Measurements from ENCODE around the gene ZNF827. TPM values are rescaled to one million over a fixed set of nuclear protein-coding genes. Genes with fewer than 3 reads are reported as not detected.

Gene ZNF827
- total RNA-seq, 1 experiment from 2014 or later, result 5.3 TPM

DNA sequence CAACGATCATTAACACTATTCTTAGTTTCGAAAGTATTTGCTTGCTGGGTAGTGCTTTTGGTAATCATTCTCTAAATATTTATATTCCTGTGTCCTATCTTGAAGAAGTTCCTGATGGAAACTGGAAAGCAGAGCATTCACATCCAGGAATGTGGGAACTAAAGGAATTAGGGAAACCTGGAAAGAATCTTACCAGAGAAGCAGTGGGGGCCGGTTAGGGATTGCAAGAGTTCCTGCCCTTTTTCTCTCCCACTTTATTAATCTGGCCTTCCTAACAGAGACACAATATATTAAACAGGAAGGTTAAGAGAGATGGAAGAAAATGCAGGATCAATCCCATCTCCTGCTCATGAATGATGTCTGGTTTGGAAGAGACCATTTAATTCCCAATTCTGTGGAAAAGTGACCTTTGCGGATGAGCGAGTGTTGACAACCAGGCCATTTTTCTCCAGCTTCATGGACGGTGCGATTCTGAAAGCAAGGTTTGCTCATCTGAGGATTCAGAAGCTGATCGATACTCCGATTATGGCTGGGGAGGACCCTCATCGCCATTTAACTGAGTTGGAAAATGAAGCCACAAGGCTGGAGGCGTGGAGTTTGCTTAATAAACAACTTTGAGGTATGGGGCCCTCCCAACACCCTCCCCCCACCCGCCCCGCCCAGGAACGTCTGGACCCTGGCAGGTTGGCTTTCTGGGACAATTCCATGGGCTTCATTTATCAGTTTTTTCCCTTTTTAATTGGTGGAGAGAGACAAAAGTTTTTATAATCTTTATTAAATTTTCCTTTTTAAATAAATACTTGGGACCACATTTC is 206.4 kb downstream of the ZNF827 start:
- DNase-seq, result no peak
- Mint-ChIP-seq H3K4me1 (ENCODE audit: low read depth, unreplicated experiment) (peaks cover 27% of the 10 kb centered on the region), H3K36me3 (ENCODE audit: insufficient read depth, unreplicated experiment) (no peaks in the 10 kb centered on the region), H3K27ac (ENCODE audit: unreplicated experiment) (peak overlapping the region; percentile 89), H3K9me3 (ENCODE audit: unreplicated experiment) (no peaks in the 10 kb centered on the region), H3K4me3 (ENCODE audit: unreplicated experiment) (peak overlapping the region; percentile 84), H3K27me3 (ENCODE audit: insufficient read depth, unreplicated experiment) (no peaks in the 10 kb centered on the region)
- CTCF ChIA-PET, result interaction anchor here (1.0 kb wide), 1 partner anchor 206 kb away, joined by 3 read pairs; the partner anchor contains the start of gene ZNF827
- TF ChIP-seq, protein P1, sequence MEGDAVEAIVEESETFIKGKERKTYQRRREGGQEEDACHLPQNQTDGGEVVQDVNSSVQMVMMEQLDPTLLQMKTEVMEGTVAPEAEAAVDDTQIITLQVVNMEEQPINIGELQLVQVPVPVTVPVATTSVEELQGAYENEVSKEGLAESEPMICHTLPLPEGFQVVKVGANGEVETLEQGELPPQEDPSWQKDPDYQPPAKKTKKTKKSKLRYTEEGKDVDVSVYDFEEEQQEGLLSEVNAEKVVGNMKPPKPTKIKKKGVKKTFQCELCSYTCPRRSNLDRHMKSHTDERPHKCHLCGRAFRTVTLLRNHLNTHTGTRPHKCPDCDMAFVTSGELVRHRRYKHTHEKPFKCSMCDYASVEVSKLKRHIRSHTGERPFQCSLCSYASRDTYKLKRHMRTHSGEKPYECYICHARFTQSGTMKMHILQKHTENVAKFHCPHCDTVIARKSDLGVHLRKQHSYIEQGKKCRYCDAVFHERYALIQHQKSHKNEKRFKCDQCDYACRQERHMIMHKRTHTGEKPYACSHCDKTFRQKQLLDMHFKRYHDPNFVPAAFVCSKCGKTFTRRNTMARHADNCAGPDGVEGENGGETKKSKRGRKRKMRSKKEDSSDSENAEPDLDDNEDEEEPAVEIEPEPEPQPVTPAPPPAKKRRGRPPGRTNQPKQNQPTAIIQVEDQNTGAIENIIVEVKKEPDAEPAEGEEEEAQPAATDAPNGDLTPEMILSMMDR (IDR thresholded peaks at IDR 0.05; ENCODE audit: insufficient read depth in 1 of 2, low read depth in 1 of 2, low read length in 1 of 2, severe bottlenecking in 1 of 2, unreplicated experiment in 1 of 2), result no peak
- Histone ChIP-seq H3K27me3 (replicated peaks; ENCODE audit: control insufficient read depth, insufficient read depth, low read length) (no peaks in the 10 kb centered on the region), H3K36me3 (ENCODE audit: control insufficient read depth, insufficient read depth, low read length) (no peaks in the 10 kb centered on the region), H3K4me3 (ENCODE audit: low read depth, low read length) (peak overlapping the region; percentile 63), H3K9me3 (no peaks in the 10 kb centered on the region), H3K4me1 (peaks cover 49% of the 10 kb centered on the region)
- POLR2A ChIA-PET, result interaction anchor here (0.5 kb wide), 1 partner anchor 285 kb away, joined by 3 read pairs; no protein-coding TSS in a partner anchor
- TSS peak; percentile 80 for BruUV-seq (replicated peaks)
- intact Hi-C loops (cut with micrococcal nuclease; ENCODE audit: unreplicated experiment), result loop anchor here (5.0 kb wide), 1 partner anchor 205 kb away; the partner anchor contains the start of gene ZNF827

DNA sequence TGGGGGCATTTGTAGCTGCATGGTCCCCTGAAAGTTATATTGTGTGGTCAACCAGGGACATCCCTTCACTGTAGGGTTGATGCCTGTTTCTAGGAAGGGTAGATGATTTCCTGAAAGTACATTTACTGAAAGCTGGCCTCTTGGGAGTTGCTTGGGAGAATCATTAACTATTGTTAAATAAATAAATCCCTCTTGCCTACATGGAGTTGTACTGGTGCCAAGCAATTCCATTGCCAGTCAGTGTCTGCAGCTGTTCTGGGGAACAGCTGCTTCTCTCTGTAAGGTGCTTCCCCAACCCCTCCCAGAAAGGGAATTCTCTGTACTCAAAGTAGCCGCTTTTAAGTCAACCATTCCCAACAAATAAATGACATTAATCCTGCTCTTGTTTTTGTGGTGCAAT is 207.6 kb downstream of the ZNF827 start:
- Mint-ChIP-seq H3K27me3 (ENCODE audit: insufficient read depth, unreplicated experiment) (no peaks in the 10 kb centered on the region), H3K36me3 (ENCODE audit: insufficient read depth, unreplicated experiment) (no peaks in the 10 kb centered on the region), H3K4me3 (ENCODE audit: unreplicated experiment) (no peak overlapping the region), H3K9me3 (ENCODE audit: unreplicated experiment) (no peaks in the 10 kb centered on the region), H3K4me1 (ENCODE audit: low read depth, unreplicated experiment) (peaks cover 27% of the 10 kb centered on the region), H3K27ac (ENCODE audit: unreplicated experiment) (no peak overlapping the region)
- no peak for DNase-seq
- intact Hi-C loops (cut with micrococcal nuclease; ENCODE audit: unreplicated experiment), result loop anchor here (5.0 kb wide), 1 partner anchor 206 kb away; the partner anchor contains the start of gene ZNF827
- no peaks in the 10 kb centered on the region for H3K36me3 ChIP-seq (ENCODE audit: control insufficient read depth, insufficient read depth, low read length)
- ChIA-PET CTCF (no interaction called here), POLR2A (no interaction called here)
- no peaks in the 10 kb centered on the region for H3K9me3 ChIP-seq
- no TSS peak for BruUV-seq (replicated peaks)
- TF ChIP-seq, protein P1 (IDR thresholded peaks at IDR 0.05; ENCODE audit: insufficient read depth in 1 of 2, low read depth in 1 of 2, low read length in 1 of 2, severe bottlenecking in 1 of 2, unreplicated experiment in 1 of 2), result no peak
- H3K4me1 ChIP-seq, result peaks cover 42% of the 10 kb centered on the region
- H3K27me3 ChIP-seq (replicated peaks; ENCODE audit: control insufficient read depth, insufficient read depth, low read length), result no peaks in the 10 kb centered on the region
- H3K4me3 ChIP-seq (ENCODE audit: low read depth, low read length), result no peak overlapping the region

DNA sequence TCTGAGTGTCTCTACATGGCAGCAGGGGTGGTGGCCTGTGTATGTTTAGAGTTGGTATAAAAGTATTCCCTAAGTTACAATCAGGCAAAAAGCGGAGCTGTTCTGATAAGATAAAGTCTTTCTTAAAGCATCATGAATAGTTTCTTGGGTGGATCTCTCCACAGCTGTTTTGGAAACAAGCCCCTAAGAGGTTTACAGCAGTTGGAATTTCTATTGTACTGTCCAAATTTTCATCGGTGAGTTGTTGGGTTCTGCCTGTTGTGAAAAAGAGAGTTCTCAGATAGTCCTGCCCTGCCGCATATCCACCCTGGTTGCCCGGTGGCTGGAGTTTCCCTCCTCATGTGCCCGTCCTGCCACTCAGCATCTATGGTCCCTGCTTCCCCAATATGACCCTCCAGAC is 208.6 kb downstream of the ZNF827 start:
- Histone ChIP-seq H3K27me3 (replicated peaks; ENCODE audit: control insufficient read depth, insufficient read depth, low read length) (no peaks in the 10 kb centered on the region), H3K4me1 (peaks cover 32% of the 10 kb centered on the region), H3K36me3 (ENCODE audit: control insufficient read depth, insufficient read depth, low read length) (no peaks in the 10 kb centered on the region), H3K9me3 (no peaks in the 10 kb centered on the region), H3K4me3 (ENCODE audit: low read depth, low read length) (no peak overlapping the region)
- DNase-seq, result no peak
- no TSS peak for BruUV-seq (replicated peaks)
- POLR2A ChIA-PET, result no interaction called here
- H3K4me3 Mint-ChIP-seq (ENCODE audit: unreplicated experiment), result no peak overlapping the region
- no peak overlapping the region for H3K27ac Mint-ChIP-seq (ENCODE audit: unreplicated experiment)
- H3K27me3 Mint-ChIP-seq (ENCODE audit: insufficient read depth, unreplicated experiment), result no peaks in the 10 kb centered on the region
- H3K4me1 Mint-ChIP-seq (ENCODE audit: low read depth, unreplicated experiment), result peaks cover 17% of the 10 kb centered on the region
- intact Hi-C loops (cut with micrococcal nuclease; ENCODE audit: unreplicated experiment), result loop anchor here (5.0 kb wide), 1 partner anchor 207 kb away; the partner anchor contains the start of gene ZNF827
- H3K9me3 Mint-ChIP-seq (ENCODE audit: unreplicated experiment), result no peaks in the 10 kb centered on the region
- CTCF ChIA-PET, result no interaction called here
- H3K36me3 Mint-ChIP-seq (ENCODE audit: insufficient read depth, unreplicated experiment), result no peaks in the 10 kb centered on the region
- TF ChIP-seq, protein P1 (IDR thresholded peaks at IDR 0.05; ENCODE audit: insufficient read depth in 1 of 2, low read depth in 1 of 2, low read length in 1 of 2, severe bottlenecking in 1 of 2, unreplicated experiment in 1 of 2), result no peak
